Keratinocyte (primary cell): Measurements from ENCODE around the gene ZNF132. TPM values are rescaled to one million over a fixed set of nuclear protein-coding genes. Genes with fewer than 3 reads are reported as not detected.
"Not testable (repeated sequence)": the region's sequence is repeated elsewhere in the genome, so short reads cannot be mapped to it uniquely, and the experiment has no call there.

Experiments
- DNase-seq: peaks from one replicate; pipeline ENCODE4 v3.0.0-alpha.2; 2011; ENCODE audit warnings: low read depth, missing footprints, low spot score
- FAIRE-seq: peaks from 2 replicates; lab custom pipeline; 2011; peaks lifted over from hg19 to GRCh38; lab: Jason Lieb, UNC
- H2AFZ ChIP-seq: 2 replicates; pipeline ENCODE4 v1.6.0; 2012; ENCODE audit warnings: low read length, control low read depth, inconsistent platforms; ENCODE audit not compliant: control insufficient read depth
- H3K27ac ChIP-seq: 2 replicates; pipeline ENCODE4 v1.5.1; 2011; ENCODE audit warnings: low read length; ENCODE audit not compliant: control insufficient read depth, insufficient read depth
- H3K27me3 ChIP-seq: 3 replicates; pipeline ENCODE4 v1.6.0; 2011; ENCODE audit warnings: low read length; ENCODE audit not compliant: control insufficient read depth, insufficient read depth; ENCODE audit errors: extremely low read depth
- H3K36me3 ChIP-seq, 2 experiments: 2 replicates in 1 of 2; 3 replicates in 1 of 2; pipeline ENCODE4 v1.5.1; 2011; ENCODE audit warnings: low read length in 2 of 2, mild to moderate bottlenecking in 1 of 2; ENCODE audit not compliant: control insufficient read depth in 2 of 2, insufficient read depth in 2 of 2; ENCODE audit errors: extremely low read depth in 1 of 2
- H3K4me1 ChIP-seq: 3 replicates; pipeline ENCODE4 v1.5.1; 2011; ENCODE audit warnings: low read length; ENCODE audit not compliant: control insufficient read depth, insufficient read depth; ENCODE audit errors: extremely low read depth
- H3K4me2 ChIP-seq: 3 replicates; pipeline ENCODE4 v1.6.0; 2011; ENCODE audit warnings: low read depth, low read length; ENCODE audit not compliant: control insufficient read depth, insufficient read depth; ENCODE audit errors: extremely low read depth
- H3K4me3 ChIP-seq, 3 experiments: fragments of 200-600 bp in 1 of 3; sonication (generic) in 1 of 3; 2 replicates in 2 of 3; 3 replicates in 1 of 3; pipeline ENCODE4 v1.5.1; 2011 to 2016; ENCODE audit warnings: low read length in 3 of 3, mild to moderate bottlenecking in 3 of 3, control low read depth in 2 of 3, inconsistent platforms in 1 of 3, low read depth in 1 of 3, mixed read lengths in 1 of 3, mixed run types in 1 of 3, moderate library complexity in 1 of 3; ENCODE audit not compliant: control insufficient read depth in 2 of 3, insufficient read depth in 2 of 3; ENCODE audit errors: extremely low read depth in 1 of 3
- H3K79me2 ChIP-seq: 2 replicates; pipeline ENCODE4 v1.6.0; 2012; ENCODE audit warnings: low read length; ENCODE audit not compliant: control insufficient read depth, insufficient read depth
- H3K9ac ChIP-seq: 3 replicates; pipeline ENCODE4 v1.6.0; 2011; ENCODE audit warnings: low read length; ENCODE audit not compliant: control insufficient read depth, insufficient read depth; ENCODE audit errors: extremely low read depth
- H3K9me1 ChIP-seq: 3 replicates; pipeline ENCODE4 v1.6.0; 2011; ENCODE audit warnings: low read length; ENCODE audit not compliant: control insufficient read depth, insufficient read depth; ENCODE audit errors: extremely low read depth
- H3K9me3 ChIP-seq: 2 replicates; pipeline ENCODE4 v1.5.1; 2012; ENCODE audit warnings: low read depth, low read length; ENCODE audit not compliant: control insufficient read depth
- H4K20me1 ChIP-seq: 3 replicates; pipeline ENCODE4 v1.6.0; 2011; ENCODE audit warnings: low read length; ENCODE audit not compliant: control insufficient read depth, insufficient read depth; ENCODE audit errors: extremely low read depth
- EZH2 ChIP-seq: IDR thresholded peaks from one replicate; pipeline ENCODE4 v1.6.1; 2012; ENCODE audit warnings: inconsistent platforms, mild to moderate bottlenecking, low read length, moderate library complexity
- dilution Hi-C: fragments of 300-500 bp; cut with MboI; formaldehyde crosslinking; loops from one replicate; pipeline ENCODE4 v1.7.0; 2020; ENCODE audit warnings: low sequenced_read_pairs; ENCODE audit not compliant: extremely low pct_ligation_motif_present
- polyA plus RNA-seq, 5 experiments: library from polyadenylated mRNA; depleted of rRNA in 3 of 5; stranded (reverse) in 3 of 5; stranded (forward) in 1 of 5; unstranded in 1 of 5; fragments of >200 nt; gene quantifications; 1 replicate in 1 of 5; 2 replicates in 3 of 5; 3 replicates in 1 of 5; pipeline versions ENCODE4 v1.2.1 to v1.2.3, GENCODE V29; 2011 to 2012; ENCODE audit warnings: missing spikeins in 2 of 5, low read depth in 1 of 5, low replicate concordance in 1 of 5
- TF ChIP-seq, protein P1 (sequence below), 3 experiments: IDR thresholded peaks in 1 of 3; conservative IDR thresholded peaks in 1 of 3; optimal IDR thresholded peaks in 1 of 3; 2 replicates in 2 of 3; 3 replicates in 1 of 3; pipeline versions ENCODE3 to v1.5.1; 2011; ENCODE audit warnings: low read length in 3 of 3, mild to moderate bottlenecking in 3 of 3, moderate library complexity in 2 of 3, control low read depth in 1 of 3, inconsistent platforms in 1 of 3; ENCODE audit not compliant: insufficient read depth in 2 of 3; ENCODE audit errors: extremely low read depth in 1 of 3

ZNF132 gene
- polyA plus RNA-seq, 1 donor (not counting 4 experiments of a cell fraction or from before 2014, with no cell fraction given), result 1.6 TPM

DNA sequence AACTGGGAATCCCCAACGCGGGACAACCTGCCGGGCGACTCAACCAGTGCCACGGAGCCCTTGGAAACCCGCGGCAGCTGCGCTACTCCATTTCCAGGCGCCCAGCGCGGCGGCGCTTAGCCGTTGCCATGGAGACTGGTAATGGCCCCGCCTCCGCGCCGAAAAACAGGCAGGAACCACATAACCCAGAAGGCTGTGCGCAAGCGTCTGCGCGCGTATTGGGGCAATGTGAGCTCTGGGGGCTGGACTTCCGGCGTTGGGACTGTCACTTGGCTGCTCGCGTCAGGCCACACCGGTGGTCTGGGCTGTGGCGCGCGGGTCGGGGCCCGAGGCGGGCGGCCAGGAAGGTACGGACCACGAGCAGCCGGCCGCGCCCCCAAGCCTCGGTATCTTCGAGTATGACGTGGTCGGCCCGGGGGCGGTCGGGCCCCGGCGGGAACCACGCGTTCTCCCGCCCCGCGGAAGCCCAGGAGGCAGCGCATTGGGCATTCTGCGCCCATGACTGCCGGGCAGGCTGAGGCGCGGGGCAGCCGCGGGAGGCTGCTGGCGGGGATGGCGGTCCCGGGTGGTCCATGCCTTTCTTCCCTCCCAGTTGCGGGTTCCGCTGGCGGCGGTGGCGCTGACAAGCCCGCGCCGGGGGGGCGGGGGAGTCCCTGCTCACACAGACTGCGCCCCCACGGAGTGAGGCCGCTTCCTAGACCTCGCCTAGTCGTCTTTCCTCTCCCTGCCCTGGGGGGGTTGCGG lies 11.6 kb upstream of the ZNF132 start, which contains the start of gene ZNF324B:
ZNF324B (plus strand) TSS at position 265 of the 744 bp plus-strand sequence. CDS start 2,080 bp downstream, outside the sequence.
- Histone ChIP-seq H3K9me1 (no peaks in the 10 kb centered on the region), H3K9me3 (peaks cover 2% of the 10 kb centered on the region), H3K9ac (peak within 1 kb of the TSS; percentile 75), H3K4me1 (peaks cover 11% of the 10 kb centered on the region), H3K27me3 (no peaks in the 10 kb centered on the region), H4K20me1 (no peaks in the 10 kb centered on the region), H3K27ac (peak within 1 kb of the TSS; percentile 43), H3K4me3 (peak within 1 kb of the TSS; percentile 81 to 91 (median 82)), H3K36me3 (peaks cover 9% of the 10 kb centered on the region in 2 experiments), H3K4me2 (peak within 1 kb of the TSS; percentile 97), H2AFZ (peak within 1 kb of the TSS; percentile 96), H3K79me2 (no peaks in the 10 kb centered on the region)
- dilution Hi-C loops, result no loop called here
- FAIRE-seq, result peak; percentile 61
- no peak for TF ChIP-seq EZH2
- TF ChIP-seq, protein P1, sequence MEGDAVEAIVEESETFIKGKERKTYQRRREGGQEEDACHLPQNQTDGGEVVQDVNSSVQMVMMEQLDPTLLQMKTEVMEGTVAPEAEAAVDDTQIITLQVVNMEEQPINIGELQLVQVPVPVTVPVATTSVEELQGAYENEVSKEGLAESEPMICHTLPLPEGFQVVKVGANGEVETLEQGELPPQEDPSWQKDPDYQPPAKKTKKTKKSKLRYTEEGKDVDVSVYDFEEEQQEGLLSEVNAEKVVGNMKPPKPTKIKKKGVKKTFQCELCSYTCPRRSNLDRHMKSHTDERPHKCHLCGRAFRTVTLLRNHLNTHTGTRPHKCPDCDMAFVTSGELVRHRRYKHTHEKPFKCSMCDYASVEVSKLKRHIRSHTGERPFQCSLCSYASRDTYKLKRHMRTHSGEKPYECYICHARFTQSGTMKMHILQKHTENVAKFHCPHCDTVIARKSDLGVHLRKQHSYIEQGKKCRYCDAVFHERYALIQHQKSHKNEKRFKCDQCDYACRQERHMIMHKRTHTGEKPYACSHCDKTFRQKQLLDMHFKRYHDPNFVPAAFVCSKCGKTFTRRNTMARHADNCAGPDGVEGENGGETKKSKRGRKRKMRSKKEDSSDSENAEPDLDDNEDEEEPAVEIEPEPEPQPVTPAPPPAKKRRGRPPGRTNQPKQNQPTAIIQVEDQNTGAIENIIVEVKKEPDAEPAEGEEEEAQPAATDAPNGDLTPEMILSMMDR (optimal IDR thresholded peaks at IDR 0.05 in 1 of 3, IDR thresholded peaks at IDR 0.05 in 1 of 3, conservative IDR thresholded peaks at IDR 0.05 in 1 of 3; ENCODE audit: extremely low read depth in 1 of 3, insufficient read depth in 2 of 3, low read length in 3 of 3), result no peak
- DNase-seq, result peak; percentile 61

DNA sequence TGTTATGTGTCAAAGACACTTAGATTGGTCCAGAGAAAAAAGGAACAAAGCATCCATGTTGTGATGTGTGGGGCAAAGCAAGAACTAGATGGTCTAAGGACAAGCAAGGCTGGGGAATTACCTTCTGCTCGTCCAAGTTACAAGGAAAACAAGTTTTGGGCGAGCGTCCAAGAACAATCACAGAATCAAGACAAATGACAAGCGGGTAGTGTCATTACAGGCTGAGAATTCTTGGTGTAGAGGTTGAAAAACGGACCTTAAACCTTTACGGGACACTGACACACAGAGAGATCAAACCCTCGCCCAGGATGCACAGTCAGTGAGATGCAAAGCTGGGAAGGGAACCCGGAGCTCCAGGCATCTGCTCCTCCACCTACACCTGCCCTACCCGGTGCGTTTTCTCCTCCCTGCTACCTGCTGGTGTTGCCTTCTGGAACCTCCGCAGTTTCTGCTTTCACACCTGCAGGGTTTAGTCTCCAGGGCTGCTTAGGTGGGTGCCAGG lies 11.0 kb upstream of the ZNF132 start:
- H3K27ac ChIP-seq, result no peak overlapping the region
- FAIRE-seq, result no peak
- peak overlapping the region; percentile 97 for H3K4me2 ChIP-seq
- DNase-seq, result no peak
- TF ChIP-seq, protein P1 (optimal IDR thresholded peaks at IDR 0.05 in 1 of 3, IDR thresholded peaks at IDR 0.05 in 1 of 3, conservative IDR thresholded peaks at IDR 0.05 in 1 of 3; ENCODE audit: extremely low read depth in 1 of 3, insufficient read depth in 2 of 3, low read length in 3 of 3), result no peak
- TF ChIP-seq EZH2, result no peak
- peak overlapping the region; percentile 96 for H2AFZ ChIP-seq
- dilution Hi-C loops, result no loop called here
- H3K27me3 ChIP-seq, result no peaks in the 10 kb centered on the region
- no peaks in the 10 kb centered on the region for H3K9me1 ChIP-seq
- peak overlapping the region; percentile 75 for H3K9ac ChIP-seq
- peaks cover 2% of the 10 kb centered on the region for H3K9me3 ChIP-seq
- no peaks in the 10 kb centered on the region for H4K20me1 ChIP-seq
- peaks cover 6 to 7% of the 10 kb centered on the region in 2 experiments for H3K36me3 ChIP-seq
- H3K4me3 ChIP-seq, result peak overlapping the region; percentile 81 to 91 (median 82)
- peaks cover 11% of the 10 kb centered on the region for H3K4me1 ChIP-seq
- no peaks in the 10 kb centered on the region for H3K79me2 ChIP-seq

DNA sequence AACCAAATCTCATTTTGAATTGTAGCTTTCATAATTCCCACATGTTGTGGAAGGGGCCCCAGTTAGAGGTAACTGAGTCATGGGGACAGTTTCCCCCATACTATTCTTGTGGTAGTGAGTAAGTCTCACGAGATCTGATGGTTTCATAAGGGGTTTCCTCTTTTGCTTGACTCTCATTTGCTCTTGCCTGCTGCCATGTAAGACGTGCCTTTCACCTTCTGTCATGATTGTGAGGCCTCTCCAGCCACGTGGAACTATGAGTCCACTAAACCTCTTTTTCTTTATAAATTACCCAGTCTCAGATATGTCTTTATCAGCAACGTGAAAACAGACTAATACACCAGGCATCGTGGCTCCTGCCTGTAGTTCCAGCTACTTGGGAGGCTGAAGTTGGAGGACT lies 10.0 kb upstream of the ZNF132 start:
- H3K4me2 ChIP-seq, H3K4me3 ChIP-seq, FAIRE-seq, H3K9me1 ChIP-seq, H3K9me3 ChIP-seq, H4K20me1 ChIP-seq, H3K27ac ChIP-seq, DNase-seq, H3K27me3 ChIP-seq, dilution Hi-C loops, H2AFZ ChIP-seq, H3K79me2 ChIP-seq, H3K36me3 ChIP-seq, H3K9ac ChIP-seq: not testable (repeated sequence)
- H3K4me1 ChIP-seq, result peaks cover 11% of the 10 kb centered on the region
